ENCODE results near the gene CORO2A. TPM values are rescaled to one million over a fixed set of nuclear protein-coding genes. Genes with fewer than 3 reads are reported as not detected.

Gene CORO2A
- total and polyA plus RNA-seq, 2 of the 13 experiments (the other 11 are each of a cell fraction or from before 2014, with no cell fraction given) = 14.4 to 15.3 TPM

DNA sequence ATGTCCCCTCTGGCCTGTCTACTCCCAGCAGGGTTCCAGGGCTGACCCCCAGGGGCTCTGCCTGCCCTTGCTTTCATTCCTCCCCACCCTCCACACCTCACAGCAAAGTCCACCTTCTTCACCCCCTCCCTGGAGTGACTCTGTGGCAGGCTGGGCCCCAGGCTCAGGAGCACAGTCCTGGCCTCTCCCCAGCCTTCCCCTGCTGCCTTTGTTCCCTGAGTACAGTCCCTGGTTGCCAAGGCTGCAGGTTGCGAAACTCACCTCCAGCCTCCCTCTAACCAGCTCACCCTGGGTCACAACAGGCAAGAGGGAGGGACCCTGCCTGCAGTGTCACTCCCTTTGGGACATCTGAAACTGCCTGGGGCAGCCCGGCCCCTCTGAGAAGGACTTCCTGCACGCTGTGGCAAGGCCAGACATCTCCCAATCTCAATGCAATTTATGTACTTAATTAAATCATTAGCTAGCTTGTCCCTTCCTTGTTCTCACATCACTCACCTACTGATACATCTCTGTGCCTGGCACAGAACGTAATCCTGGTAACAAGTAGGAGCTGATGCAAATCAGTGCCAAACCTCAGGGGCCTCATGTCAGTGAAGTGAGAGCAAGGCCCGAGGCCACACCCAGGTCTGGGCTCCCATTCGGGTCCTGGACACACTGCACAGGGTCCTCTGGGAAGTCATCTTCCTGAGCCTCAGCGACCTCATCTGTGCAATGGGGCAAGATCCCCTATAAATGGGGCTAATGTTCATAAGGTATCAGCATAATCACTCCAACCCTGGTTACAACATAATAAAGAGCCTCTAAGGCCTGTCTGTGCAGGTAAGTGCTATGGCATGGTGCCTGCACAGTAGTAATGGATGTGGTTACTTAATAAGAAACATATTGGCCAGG, 46.1 kb downstream of the CORO2A start (continued):
- TF ChIP-seq EP300 (IDR thresholded peaks at IDR 0.05; ENCODE audit: low read depth in 2 of 2, low read length in 2 of 2) (peak; percentile 59 to 78; a peak in 2 of 4 replicates), EP300 (CRISPR knock-in tag; IDR thresholded peaks at IDR 0.05; ENCODE audit: borderline replicate concordance) (no peak; the same call in 1 of the 2 replicates), WIZ (CRISPR knock-in tag; IDR thresholded peaks at IDR 0.05) (no peak), NCOA5 (CRISPR knock-in tag; IDR thresholded peaks at IDR 0.05) (no peak), ZNF605 (CRISPR knock-in tag; IDR thresholded peaks at IDR 0.05) (no peak), ZNF101 (CRISPR knock-in tag; IDR thresholded peaks at IDR 0.05; ENCODE audit: borderline replicate concordance, low read depth) (no peak), TSC22D2 (CRISPR knock-in tag; IDR thresholded peaks at IDR 0.05; ENCODE audit: borderline replicate concordance) (0 out of 2 replicates have a peak, but pooled peaks have one; percentile 15), MAFF (IDR thresholded peaks at IDR 0.05; ENCODE audit: low read depth, low read length) (no peak), PHF20 (CRISPR knock-in tag; IDR thresholded peaks at IDR 0.05) (no peak), ATF7-NPFF (CRISPR knock-in tag; IDR thresholded peaks at IDR 0.05; ENCODE audit: low read depth) (peak; percentile 50; the same call in 1 of the 2 replicates), ZNF180 (CRISPR knock-in tag; IDR thresholded peaks at IDR 0.05; ENCODE audit: borderline replicate concordance, low read depth) (no peak), BRD4 (CRISPR knock-in tag; IDR thresholded peaks at IDR 0.05) (peak; percentile 57; the same call in 1 of the 2 replicates), ZNF350 (CRISPR knock-in tag; IDR thresholded peaks at IDR 0.05; ENCODE audit: borderline replicate concordance, low read depth) (peak; percentile 75; the same call in 1 of the 2 replicates), ZNF619 (CRISPR knock-in tag; IDR thresholded peaks at IDR 0.05) (peak; percentile 71; the same call in 1 of the 2 replicates), ZNF577 (CRISPR knock-in tag; IDR thresholded peaks at IDR 0.05; ENCODE audit: borderline replicate concordance, low read depth) (no peak), MIXL1 (CRISPR knock-in tag; IDR thresholded peaks at IDR 0.05) (peak; percentile 66), NR2F1 (CRISPR knock-in tag; IDR thresholded peaks at IDR 0.05) (peak in 1 of 2 experiments; percentile 38; a peak in 1 of 4 replicates)
- TF ChIP-seq, protein P1, sequence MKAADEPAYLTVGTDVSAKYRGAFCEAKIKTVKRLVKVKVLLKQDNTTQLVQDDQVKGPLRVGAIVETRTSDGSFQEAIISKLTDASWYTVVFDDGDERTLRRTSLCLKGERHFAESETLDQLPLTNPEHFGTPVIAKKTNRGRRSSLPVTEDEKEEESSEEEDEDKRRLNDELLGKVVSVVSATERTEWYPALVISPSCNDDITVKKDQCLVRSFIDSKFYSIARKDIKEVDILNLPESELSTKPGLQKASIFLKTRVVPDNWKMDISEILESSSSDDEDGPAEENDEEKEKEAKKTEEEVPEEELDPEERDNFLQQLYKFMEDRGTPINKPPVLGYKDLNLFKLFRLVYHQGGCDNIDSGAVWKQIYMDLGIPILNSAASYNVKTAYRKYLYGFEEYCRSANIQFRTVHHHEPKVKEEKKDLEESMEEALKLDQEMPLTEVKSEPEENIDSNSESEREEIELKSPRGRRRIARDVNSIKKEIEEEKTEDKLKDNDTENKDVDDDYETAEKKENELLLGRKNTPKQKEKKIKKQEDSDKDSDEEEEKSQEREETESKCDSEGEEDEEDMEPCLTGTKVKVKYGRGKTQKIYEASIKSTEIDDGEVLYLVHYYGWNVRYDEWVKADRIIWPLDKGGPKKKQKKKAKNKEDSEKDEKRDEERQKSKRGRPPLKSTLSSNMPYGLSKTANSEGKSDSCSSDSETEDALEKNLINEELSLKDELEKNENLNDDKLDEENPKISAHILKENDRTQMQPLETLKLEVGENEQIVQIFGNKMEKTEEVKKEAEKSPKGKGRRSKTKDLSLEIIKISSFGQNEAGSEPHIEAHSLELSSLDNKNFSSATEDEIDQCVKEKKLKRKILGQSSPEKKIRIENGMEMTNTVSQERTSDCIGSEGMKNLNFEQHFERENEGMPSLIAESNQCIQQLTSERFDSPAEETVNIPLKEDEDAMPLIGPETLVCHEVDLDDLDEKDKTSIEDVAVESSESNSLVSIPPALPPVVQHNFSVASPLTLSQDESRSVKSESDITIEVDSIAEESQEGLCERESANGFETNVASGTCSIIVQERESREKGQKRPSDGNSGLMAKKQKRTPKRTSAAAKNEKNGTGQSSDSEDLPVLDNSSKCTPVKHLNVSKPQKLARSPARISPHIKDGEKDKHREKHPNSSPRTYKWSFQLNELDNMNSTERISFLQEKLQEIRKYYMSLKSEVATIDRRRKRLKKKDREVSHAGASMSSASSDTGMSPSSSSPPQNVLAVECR (CRISPR knock-in tag; IDR thresholded peaks at IDR 0.05; ENCODE audit: borderline replicate concordance) = peak; percentile 83; the same call in 1 of the 2 replicates
- TF ChIP-seq, protein P2, sequence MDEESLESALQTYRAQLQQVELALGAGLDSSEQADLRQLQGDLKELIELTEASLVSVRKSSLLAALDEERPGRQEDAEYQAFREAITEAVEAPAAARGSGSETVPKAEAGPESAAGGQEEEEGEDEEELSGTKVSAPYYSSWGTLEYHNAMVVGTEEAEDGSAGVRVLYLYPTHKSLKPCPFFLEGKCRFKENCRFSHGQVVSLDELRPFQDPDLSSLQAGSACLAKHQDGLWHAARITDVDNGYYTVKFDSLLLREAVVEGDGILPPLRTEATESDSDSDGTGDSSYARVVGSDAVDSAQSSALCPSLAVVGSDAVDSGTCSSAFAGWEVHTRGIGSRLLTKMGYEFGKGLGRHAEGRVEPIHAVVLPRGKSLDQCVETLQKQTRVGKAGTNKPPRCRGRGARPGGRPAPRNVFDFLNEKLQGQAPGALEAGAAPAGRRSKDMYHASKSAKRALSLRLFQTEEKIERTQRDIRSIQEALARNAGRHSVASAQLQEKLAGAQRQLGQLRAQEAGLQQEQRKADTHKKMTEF (CRISPR knock-in tag; IDR thresholded peaks at IDR 0.05) = peak; percentile 85
- TF ChIP-seq, protein P3, sequence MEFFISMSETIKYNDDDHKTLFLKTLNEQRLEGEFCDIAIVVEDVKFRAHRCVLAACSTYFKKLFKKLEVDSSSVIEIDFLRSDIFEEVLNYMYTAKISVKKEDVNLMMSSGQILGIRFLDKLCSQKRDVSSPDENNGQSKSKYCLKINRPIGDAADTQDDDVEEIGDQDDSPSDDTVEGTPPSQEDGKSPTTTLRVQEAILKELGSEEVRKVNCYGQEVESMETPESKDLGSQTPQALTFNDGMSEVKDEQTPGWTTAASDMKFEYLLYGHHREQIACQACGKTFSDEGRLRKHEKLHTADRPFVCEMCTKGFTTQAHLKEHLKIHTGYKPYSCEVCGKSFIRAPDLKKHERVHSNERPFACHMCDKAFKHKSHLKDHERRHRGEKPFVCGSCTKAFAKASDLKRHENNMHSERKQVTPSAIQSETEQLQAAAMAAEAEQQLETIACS (CRISPR knock-in tag; IDR thresholded peaks at IDR 0.05) = peak; percentile 49; the same call in 1 of the 2 replicates

Measured in HepG2 (cell line).